GM12875 (cell line): Measurements from ENCODE around the gene ZEB2.

Source experiments
- H3K4me3 ChIP-seq: one replicate; pipeline ENCODE4 v1.5.1; 2011; ENCODE audit warnings: low read depth, low read length, control low read depth
- CTCF ChIP-seq: IDR thresholded peaks from 2 replicates; pipeline ENCODE4 v1.5.1; 2011; ENCODE audit warnings: low read depth, mild to moderate bottlenecking, control low read depth, inconsistent platforms, low read length, moderate library complexity, borderline replicate concordance; ENCODE audit not compliant: insufficient read depth

ZEB2 gene

GRCh38 chr2:144471305-144472045 is 48.4 kb downstream of the ZEB2 start:
- no peak overlapping the region for H3K4me3 ChIP-seq
- no peak for TF ChIP-seq CTCF

- no peak for TF ChIP-seq CTCF
- H3K4me3 ChIP-seq, result no peak overlapping the region
These were observed 49.1 kb downstream of the ZEB2 start for GRCh38 chr2:144470816-144471215.

- TF ChIP-seq CTCF, result no peak
These were observed 49.6 kb downstream of the ZEB2 start for GRCh38 chr2:144470334-144470733.

GRCh38 chr2:144469798-144470197 is 50.1 kb downstream of the ZEB2 start:
- H3K4me3 ChIP-seq, result no peak overlapping the region
- no peak for TF ChIP-seq CTCF

More at GRCh38 chr2:144470334-144470733, 49.6 kb downstream of the ZEB2 start:
- no peak overlapping the region for H3K4me3 ChIP-seq

GRCh38 chr2:144468823-144469595 is 50.9 kb downstream of the ZEB2 start:
- no peak overlapping the region for H3K4me3 ChIP-seq
- no peak for TF ChIP-seq CTCF

GRCh38 chr2:144467502-144468137 is 52.3 kb downstream of the ZEB2 start:
- H3K4me3 ChIP-seq, result no peak overlapping the region
- no peak for TF ChIP-seq CTCF
